GM23248 (cell line): ENCODE measurements around the gene WRNIP1.

ENCODE experiments used
- EZH2 ChIP-seq: fragments of 200-600 bp; sonication (generic); IDR thresholded peaks from 2 replicates; pipeline ENCODE4 v1.6.1; 2018; ENCODE audit warnings: antibody characterized with exemption, mild to moderate bottlenecking; ENCODE audit not compliant: insufficient read depth, poor library complexity, severe bottlenecking
- EZH2phosphoT487 ChIP-seq: fragments of 200-600 bp; sonication (generic); IDR thresholded peaks from 2 replicates; pipeline ENCODE4 v1.6.1; 2018; ENCODE audit warnings: antibody characterized with exemption, moderate library complexity, mild to moderate bottlenecking, low read depth; ENCODE audit not compliant: insufficient read depth

- no peak for TF ChIP-seq EZH2phosphoT487
- TF ChIP-seq EZH2: no peak
Observed at GRCh38 chr6:2806644-2807043, 41.5 kb downstream of the WRNIP1 start.
